DND-41 (cell line): ENCODE results near the gene CPPED1.

Source experiments
- ATAC-seq: fragments of 200-7000 bp; cut with Tn5 transposase; 3 replicates; pipeline ENCODE4 v1.9.1; 2021; ENCODE audit warnings: low read depth; ENCODE audit not compliant: insufficient read depth
- DNase-seq: peaks from one replicate; pipeline ENCODE4 v3.0.0-alpha.2; 2020
- H2AFZ ChIP-seq: 2 replicates; pipeline ENCODE4 v1.6.0; 2012; ENCODE audit warnings: low read depth, low read length
- H3K27ac ChIP-seq: 2 replicates; pipeline ENCODE4 v1.5.1; 2012; ENCODE audit warnings: low read length, inconsistent platforms
- H3K27me3 ChIP-seq: fragments of 200-600 bp; sonication (generic); 2 replicates; pipeline ENCODE4 v1.6.0; 2012; ENCODE audit warnings: low read length, mild to moderate bottlenecking, inconsistent platforms; ENCODE audit not compliant: insufficient read depth, poor library complexity
- H3K36me3 ChIP-seq: 2 replicates; pipeline ENCODE4 v1.5.1; 2012; ENCODE audit warnings: low read length, inconsistent platforms; ENCODE audit not compliant: insufficient read depth
- H3K4me1 ChIP-seq: 2 replicates; pipeline ENCODE4 v1.5.1; 2012; ENCODE audit warnings: mild to moderate bottlenecking, low read length; ENCODE audit not compliant: insufficient read depth
- H3K4me2 ChIP-seq: 2 replicates; pipeline ENCODE4 v1.6.0; 2012; ENCODE audit warnings: mild to moderate bottlenecking, moderate library complexity, low read length, inconsistent platforms; ENCODE audit not compliant: insufficient read depth
- H3K4me3 ChIP-seq, 2 experiments: fragments of 200-600 bp in 1 of 2; shearing (Covaris generic) in 1 of 2; 2 replicates each; pipeline ENCODE4 v1.5.1; 2012 to 2016; ENCODE audit warnings: inconsistent platforms in 2 of 2, low read length in 2 of 2, mild to moderate bottlenecking in 2 of 2, low read depth in 1 of 2, moderate library complexity in 1 of 2
- H3K79me2 ChIP-seq: 2 replicates; pipeline ENCODE4 v1.6.0; 2012; ENCODE audit warnings: low read length, inconsistent platforms; ENCODE audit not compliant: insufficient read depth
- H3K9ac ChIP-seq: 2 replicates; pipeline ENCODE4 v1.6.0; 2012; ENCODE audit warnings: low read depth, mild to moderate bottlenecking, inconsistent platforms, low read length, moderate library complexity
- H3K9me3 ChIP-seq: 2 replicates; pipeline ENCODE4 v1.5.1; 2012; ENCODE audit warnings: low read length, moderate library complexity, mild to moderate bottlenecking, inconsistent platforms; ENCODE audit not compliant: insufficient read depth, severe bottlenecking
- H4K20me1 ChIP-seq: 2 replicates; pipeline ENCODE4 v1.6.0; 2012; ENCODE audit warnings: low read length; ENCODE audit not compliant: insufficient read depth
- CTCF ChIP-seq: IDR thresholded peaks from 2 replicates; pipeline ENCODE4 v1.5.1; 2012; ENCODE audit warnings: borderline replicate concordance, low read length, moderate library complexity, mild to moderate bottlenecking; ENCODE audit not compliant: poor library complexity, severe bottlenecking; ENCODE audit errors: extremely low read depth
- EZH2 ChIP-seq: IDR thresholded peaks from 3 replicates; pipeline ENCODE4 v1.6.1; 2012; ENCODE audit warnings: borderline replicate concordance, low read depth, mild to moderate bottlenecking, moderate library complexity, low read length, inconsistent platforms; ENCODE audit not compliant: severe bottlenecking

CPPED1 gene

GRCh38 chr16:12829096-12829888 is 25.6 kb upstream of the CPPED1 start:
- DNase-seq, result no peak
- Histone ChIP-seq H4K20me1 (no peaks in the 10 kb centered on the region), H3K4me2 (no peak overlapping the region), H2AFZ (no peak overlapping the region), H3K4me1 (no peaks in the 10 kb centered on the region), H3K4me3 (no peak overlapping the region), H3K9me3 (no peaks in the 10 kb centered on the region), H3K27me3 (peaks cover 4% of the 10 kb centered on the region), H3K79me2 (no peaks in the 10 kb centered on the region), H3K27ac (no peak overlapping the region), H3K36me3 (no peaks in the 10 kb centered on the region), H3K9ac (no peak overlapping the region)
- TF ChIP-seq EZH2 (no peak), CTCF (no peak)
- no peak for ATAC-seq

GRCh38 chr16:12828206-12828605 is 24.5 kb upstream of the CPPED1 start:
- H3K9ac ChIP-seq, result no peak overlapping the region
- H3K36me3 ChIP-seq, result no peaks in the 10 kb centered on the region
- H3K79me2 ChIP-seq, result no peaks in the 10 kb centered on the region

GRCh38 chr16:12826559-12826958 is 22.9 kb upstream of the CPPED1 start:
- H3K9ac ChIP-seq, result no peak overlapping the region
- no peaks in the 10 kb centered on the region for H4K20me1 ChIP-seq
- H3K4me3 ChIP-seq, result no peak overlapping the region
- no peak overlapping the region for H2AFZ ChIP-seq
- H3K4me1 ChIP-seq, result no peaks in the 10 kb centered on the region
- TF ChIP-seq CTCF (no peak), EZH2 (no peak)
- no peaks in the 10 kb centered on the region for H3K36me3 ChIP-seq
- DNase-seq, result no peak
- no peak overlapping the region for H3K4me2 ChIP-seq
- ATAC-seq, result no peak
- peaks cover 4% of the 10 kb centered on the region for H3K27me3 ChIP-seq
- H3K79me2 ChIP-seq, result no peaks in the 10 kb centered on the region
- H3K27ac ChIP-seq, result no peak overlapping the region
- no peaks in the 10 kb centered on the region for H3K9me3 ChIP-seq

More at GRCh38 chr16:12828206-12828605, 24.5 kb upstream of the CPPED1 start:
- Histone ChIP-seq H4K20me1 (no peaks in the 10 kb centered on the region), H3K4me2 (no peak overlapping the region), H3K4me3 (no peak overlapping the region), H3K27me3 (peaks cover 4% of the 10 kb centered on the region), H2AFZ (no peak overlapping the region), H3K27ac (no peak overlapping the region), H3K4me1 (no peaks in the 10 kb centered on the region), H3K9me3 (no peaks in the 10 kb centered on the region)
- no peak for DNase-seq
- TF ChIP-seq CTCF (no peak), EZH2 (no peak)
- ATAC-seq, result no peak
